Dedifferentiated amniotic fluid mesenchymal stem cell (primary cell): ENCODE results near the gene GFI1B.
"Not testable (repeated sequence)": the region's sequence is repeated elsewhere in the genome, so short reads cannot be mapped to it uniquely, and the experiment has no call there.

ENCODE experiments used
- DNase-seq: peaks from one replicate; pipeline ENCODE4 v3.0.0-alpha.2; 2016; ENCODE audit errors: extremely low spot score

GFI1B gene

GRCh38 chr9:132991351-132992300 is 13.1 kb downstream of the GFI1B start:
- DNase-seq = no peak

- DNase-seq = no peak
These were observed 15.0 kb downstream of the GFI1B start for GRCh38 chr9:132993511-132993939.

GRCh38 chr9:132994410-132995120 is 16.1 kb downstream of the GFI1B start:
- no peak for DNase-seq

GRCh38 chr9:132995121-132995420 is 16.6 kb downstream of the GFI1B start:
- no peak for DNase-seq

- no peak for DNase-seq
These were observed 17.4 kb downstream of the GFI1B start for GRCh38 chr9:132995879-132996278.

- no peak for DNase-seq
These were observed 18.0 kb downstream of the GFI1B start for GRCh38 chr9:132996526-132996925.

- DNase-seq = no peak
These were observed 19.1 kb downstream of the GFI1B start for GRCh38 chr9:132997591-132997990.

GRCh38 chr9:132998221-132998620 is 19.7 kb downstream of the GFI1B start:
- DNase-seq = not testable (repeated sequence)

GRCh38 chr9:132998831-132999635 is 20.5 kb downstream of the GFI1B start:
- DNase-seq = no peak

- no peak for DNase-seq
These were observed 23.9 kb downstream of the GFI1B start for GRCh38 chr9:133002147-133003070.

- no peak for DNase-seq
These were observed 24.6 kb downstream of the GFI1B start for GRCh38 chr9:133003071-133003461.

- no peak for DNase-seq
These were observed 25.2 kb downstream of the GFI1B start for GRCh38 chr9:133003671-133004090.

- no peak for DNase-seq
These were observed 25.9 kb downstream of the GFI1B start for GRCh38 chr9:133004091-133004998.

- no peak for DNase-seq
These were observed 26.7 kb downstream of the GFI1B start for GRCh38 chr9:133004999-133005760.

- no peak for DNase-seq
These were observed 27.5 kb downstream of the GFI1B start for GRCh38 chr9:133005957-133006356.

GRCh38 chr9:133006731-133007352 is 28.3 kb downstream of the GFI1B start:
- no peak for DNase-seq

- no peak for DNase-seq
These were observed 29.9 kb downstream of the GFI1B start for GRCh38 chr9:133008406-133008805.

GRCh38 chr9:133008824-133009223 is 30.3 kb downstream of the GFI1B start:
- no peak for DNase-seq
